PC-3 (cell line): ENCODE data around the gene UBQLNL.

Experiments used
- CTCF ChIP-seq: fragments of 300-600 bp; sonication (generic); conservative IDR thresholded peaks from 2 replicates; pipeline ENCODE4 v1.5.1; 2017; ENCODE audit warnings: antibody characterized with exemption, low read depth, mild to moderate bottlenecking, low read length
- EZH2 ChIP-seq: fragments of 300-600 bp; sonication (generic); IDR thresholded peaks from one replicate; pipeline ENCODE4 v1.6.1; 2017; ENCODE audit warnings: antibody characterized with exemption, mild to moderate bottlenecking, low read length; ENCODE audit not compliant: unreplicated experiment
- EZH2phosphoT487 ChIP-seq: fragments of 300-600 bp; sonication (generic); IDR thresholded peaks from 2 replicates; pipeline ENCODE4 v1.6.1; 2018; ENCODE audit warnings: mild to moderate bottlenecking, antibody characterized with exemption, low read length, borderline replicate concordance

- TF ChIP-seq CTCF: no peak
- no peak for TF ChIP-seq EZH2
- no peak for TF ChIP-seq EZH2phosphoT487
Measured at GRCh38 chr11:5534046-5534445, 17.5 kb upstream of the UBQLNL start.
